ENCODE data around the gene PLEKHM3. TPM values are rescaled to one million over a fixed set of nuclear protein-coding genes. Genes with fewer than 3 reads are reported as not detected.

Gene PLEKHM3
- total and polyA plus RNA-seq, 2 of the 13 experiments (the other 11 are each of a cell fraction or from before 2014, with no cell fraction given) = 4.5 to 4.7 TPM

DNA sequence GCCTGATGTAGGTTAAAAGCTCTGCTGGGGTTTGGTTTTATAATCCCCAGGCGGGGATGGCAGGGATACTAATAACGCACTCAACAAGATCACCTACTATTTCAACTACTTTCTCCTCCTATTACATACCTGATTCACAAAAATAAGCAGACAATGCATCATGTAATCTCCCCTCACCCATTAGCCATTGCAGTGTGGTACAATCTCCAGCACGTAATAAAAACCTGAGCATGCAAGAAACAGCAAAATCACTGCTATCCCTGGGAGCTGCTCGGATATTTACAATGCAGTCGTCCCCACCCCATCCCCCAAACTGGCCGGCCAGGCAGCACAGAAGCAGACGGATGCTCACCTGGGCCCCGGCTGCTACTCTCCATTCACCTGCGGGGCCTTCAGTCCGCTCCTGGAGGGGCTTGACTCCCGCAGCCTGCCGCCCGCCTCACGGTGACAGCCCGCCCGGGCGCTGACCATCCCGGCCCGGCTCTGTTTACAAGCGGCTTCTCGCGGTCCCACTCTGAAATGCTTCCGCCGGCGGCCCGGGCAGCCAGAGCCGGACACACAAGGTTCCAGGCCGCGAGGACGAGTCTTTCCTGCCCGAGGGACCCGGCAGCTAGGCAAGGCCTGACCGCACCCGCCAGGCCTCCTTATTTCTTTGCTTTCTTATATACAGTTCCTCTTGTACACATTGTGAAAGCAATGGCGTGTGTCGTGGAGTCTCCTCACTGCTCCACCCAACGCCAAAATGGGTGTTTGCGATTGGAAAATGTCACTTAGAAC lies at the start of gene PLEKHM3 (continued):
- TF ChIP-seq, protein P1, sequence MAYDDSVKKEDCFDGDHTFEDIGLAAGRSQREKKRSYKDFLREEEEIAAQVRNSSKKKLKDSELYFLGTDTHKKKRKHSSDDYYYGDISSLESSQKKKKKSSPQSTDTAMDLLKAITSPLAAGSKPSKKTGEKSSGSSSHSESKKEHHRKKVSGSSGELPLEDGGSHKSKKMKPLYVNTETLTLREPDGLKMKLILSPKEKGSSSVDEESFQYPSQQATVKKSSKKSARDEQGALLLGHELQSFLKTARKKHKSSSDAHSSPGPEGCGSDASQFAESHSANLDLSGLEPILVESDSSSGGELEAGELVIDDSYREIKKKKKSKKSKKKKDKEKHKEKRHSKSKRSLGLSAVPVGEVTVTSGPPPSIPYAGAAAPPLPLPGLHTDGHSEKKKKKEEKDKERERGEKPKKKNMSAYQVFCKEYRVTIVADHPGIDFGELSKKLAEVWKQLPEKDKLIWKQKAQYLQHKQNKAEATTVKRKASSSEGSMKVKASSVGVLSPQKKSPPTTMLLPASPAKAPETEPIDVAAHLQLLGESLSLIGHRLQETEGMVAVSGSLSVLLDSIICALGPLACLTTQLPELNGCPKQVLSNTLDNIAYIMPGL (CRISPR knock-in tag; IDR thresholded peaks at IDR 0.05; ENCODE audit: borderline replicate concordance in 1 of 2, low read depth in 1 of 2) = peak; percentile 98 to 99
- TF ChIP-seq ATRX (CRISPR knock-in tag; IDR thresholded peaks at IDR 0.05; ENCODE audit: borderline replicate concordance) (no peak), HMGA1 (CRISPR knock-in tag; conservative IDR thresholded peaks at IDR 0.05) (no peak), ZMYM2 (CRISPR knock-in tag; IDR thresholded peaks at IDR 0.05) (peak; percentile 78), IRF2 (CRISPR knock-in tag; IDR thresholded peaks at IDR 0.05) (peak; percentile 99), ZNF207 (IDR thresholded peaks at IDR 0.05; ENCODE audit: borderline replicate concordance) (no peak), MED1 (CRISPR knock-in tag; IDR thresholded peaks at IDR 0.05) (peak; percentile 95), ZNF407 (CRISPR knock-in tag; IDR thresholded peaks at IDR 0.05; ENCODE audit: not compliant biosample characterization) (peak; percentile 92), ZXDC (CRISPR knock-in tag; IDR thresholded peaks at IDR 0.05) (0 out of 2 replicates have a peak, but pooled peaks have one; percentile 85), ZNF562 (CRISPR knock-in tag; IDR thresholded peaks at IDR 0.05; ENCODE audit: borderline replicate concordance) (0 out of 2 replicates have a peak, but pooled peaks have one; percentile 52), ZNF543 (CRISPR knock-in tag; IDR thresholded peaks at IDR 0.05) (peak; percentile 99), YEATS4 (CRISPR knock-in tag; IDR thresholded peaks at IDR 0.05; ENCODE audit: borderline replicate concordance) (peak; percentile 100), TAF15 (IDR thresholded peaks at IDR 0.05; ENCODE audit: low read depth, low read length, poor library complexity, severe bottlenecking) (peak; percentile 96)
- TF ChIP-seq, protein P2, sequence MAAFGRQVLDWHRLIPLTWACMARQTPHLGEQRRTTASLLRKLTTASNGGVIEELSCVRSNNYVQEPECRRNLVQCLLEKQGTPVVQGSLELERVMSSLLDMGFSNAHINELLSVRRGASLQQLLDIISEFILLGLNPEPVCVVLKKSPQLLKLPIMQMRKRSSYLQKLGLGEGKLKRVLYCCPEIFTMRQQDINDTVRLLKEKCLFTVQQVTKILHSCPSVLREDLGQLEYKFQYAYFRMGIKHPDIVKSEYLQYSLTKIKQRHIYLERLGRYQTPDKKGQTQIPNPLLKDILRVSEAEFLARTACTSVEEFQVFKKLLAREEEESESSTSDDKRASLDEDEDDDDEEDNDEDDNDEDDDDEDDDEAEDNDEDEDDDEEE (CRISPR knock-in tag; IDR thresholded peaks at IDR 0.05) = no peak; the same call in 1 of the 2 replicates

Measured in HepG2 (cell line).